Measurements from ENCODE around the gene FBN2. TPM values are rescaled to one million over a fixed set of nuclear protein-coding genes. Genes with fewer than 3 reads are reported as not detected.

The FBN2 gene
- total and polyA plus RNA-seq, 2 experiments from 2014 or later = 725 to 2,094 TPM

- H3K36me3 ChIP-seq = peaks cover 26% of the 10 kb centered on the region
- peak overlapping the region; percentile 92 for H3K27ac ChIP-seq
- TF ChIP-seq CTCF (IDR thresholded peaks at IDR 0.05; ENCODE audit: low read depth, low read length) = no peak
- no peak overlapping the region for H3K4me3 ChIP-seq
- no peaks in the 10 kb centered on the region for H3K9me3 ChIP-seq (ENCODE audit: low read depth)
- DNase-seq (ENCODE audit: low read depth in 1 of 2, low spot score in 1 of 2) = peak in 1 of 2 donors; percentile 74
- H3K4me1 ChIP-seq (ENCODE audit: low read depth) = peaks cover 79% of the 10 kb centered on the region
- no peaks in the 10 kb centered on the region for H3K27me3 ChIP-seq
Measured at GRCh38 chr5:128477944-128478343, 60.1 kb downstream of the FBN2 start.

- H3K4me3 ChIP-seq = peak overlapping the region; percentile 7
- DNase-seq (ENCODE audit: low read depth in 1 of 2, low spot score in 1 of 2) = no peak
- H3K27ac ChIP-seq = peak overlapping the region; percentile 92
- no peaks in the 10 kb centered on the region for H3K9me3 ChIP-seq (ENCODE audit: low read depth)
- no peak for TF ChIP-seq CTCF (IDR thresholded peaks at IDR 0.05; ENCODE audit: low read depth, low read length)
- H3K27me3 ChIP-seq = no peaks in the 10 kb centered on the region
- peaks cover 21% of the 10 kb centered on the region for H3K36me3 ChIP-seq
- peaks cover 75% of the 10 kb centered on the region for H3K4me1 ChIP-seq (ENCODE audit: low read depth)
Measured at GRCh38 chr5:128475693-128476092, 62.4 kb downstream of the FBN2 start.

- no peak for TF ChIP-seq CTCF (IDR thresholded peaks at IDR 0.05; ENCODE audit: low read depth, low read length)
- no peak for DNase-seq (ENCODE audit: low read depth in 1 of 2, low spot score in 1 of 2)
Measured at GRCh38 chr5:128472919-128473318, 65.1 kb downstream of the FBN2 start.

GRCh38 chr5:128472036-128472435 lies 66.0 kb downstream of the FBN2 start:
- Histone ChIP-seq H3K36me3 (peaks cover 38% of the 10 kb centered on the region), H3K27me3 (no peaks in the 10 kb centered on the region), H3K4me1 (ENCODE audit: low read depth) (peaks cover 61% of the 10 kb centered on the region), H3K4me3 (no peak overlapping the region), H3K27ac (peak overlapping the region; percentile 92), H3K9me3 (ENCODE audit: low read depth) (no peaks in the 10 kb centered on the region)
- no peak for TF ChIP-seq CTCF (IDR thresholded peaks at IDR 0.05; ENCODE audit: low read depth, low read length)
- no peak for DNase-seq (ENCODE audit: low read depth in 1 of 2, low spot score in 1 of 2)

More at GRCh38 chr5:128472919-128473318, 65.1 kb downstream of the FBN2 start:
- Histone ChIP-seq H3K36me3 (peaks cover 35% of the 10 kb centered on the region), H3K4me1 (ENCODE audit: low read depth) (peaks cover 59% of the 10 kb centered on the region), H3K27ac (peak overlapping the region; percentile 92), H3K27me3 (no peaks in the 10 kb centered on the region), H3K4me3 (no peak overlapping the region), H3K9me3 (ENCODE audit: low read depth) (no peaks in the 10 kb centered on the region)

- Histone ChIP-seq H3K27ac (peak overlapping the region; percentile 92), H3K4me1 (ENCODE audit: low read depth) (peaks cover 51% of the 10 kb centered on the region), H3K9me3 (ENCODE audit: low read depth) (no peaks in the 10 kb centered on the region), H3K27me3 (no peaks in the 10 kb centered on the region), H3K4me3 (no peak overlapping the region), H3K36me3 (peaks cover 50% of the 10 kb centered on the region)
- DNase-seq (ENCODE audit: low read depth in 1 of 2, low spot score in 1 of 2) = peak in 1 of 2 donors; percentile 45
- no peak for TF ChIP-seq CTCF (IDR thresholded peaks at IDR 0.05; ENCODE audit: low read depth, low read length)
Measured at GRCh38 chr5:128470663-128471062, 67.4 kb downstream of the FBN2 start.

- Histone ChIP-seq H3K36me3 (peaks cover 57% of the 10 kb centered on the region), H3K4me3 (no peak overlapping the region), H3K9me3 (ENCODE audit: low read depth) (no peaks in the 10 kb centered on the region), H3K27ac (peak overlapping the region; percentile 92), H3K4me1 (ENCODE audit: low read depth) (peaks cover 43% of the 10 kb centered on the region), H3K27me3 (no peaks in the 10 kb centered on the region)
- no peak for TF ChIP-seq CTCF (IDR thresholded peaks at IDR 0.05; ENCODE audit: low read depth, low read length)
- DNase-seq (ENCODE audit: low read depth in 1 of 2, low spot score in 1 of 2) = peak in 1 of 2 donors; percentile 71
Measured at GRCh38 chr5:128469912-128470311, 68.1 kb downstream of the FBN2 start.

Measured in cardiac muscle cell (in vitro differentiated cells and primary cell).